Gastroesophageal sphincter (tissue), 4 donors: ENCODE data around the gene PANX2. TPM values are rescaled to one million over a fixed set of nuclear protein-coding genes. Genes with fewer than 3 reads are reported as not detected.
A peak's percentile ranks its signal among the peaks of the same experiment; 100 is the strongest.
"Not testable (repeated sequence)": the region's sequence is repeated elsewhere in the genome, so short reads cannot be mapped to it uniquely, and the experiment has no call there.

Experiments used
- ATAC-seq: fragments of 150-250 bp; one replicate; pipeline ENCODE4 v1.9.1; 2016; ENCODE audit warnings: mild to moderate bottlenecking, moderate library complexity
- H3K27ac ChIP-seq, 4 donors: fragments of 200-600 bp; sonication (generic) in 3 of 4; 1 replicate in 3 of 4; 2 replicates in 1 of 4; pipeline ENCODE4 v1.5.1; 2016 to 2019
- H3K27me3 ChIP-seq: fragments of 200-600 bp; sonication (generic); one replicate; pipeline ENCODE4 v1.5.1; 2019
- H3K36me3 ChIP-seq, 2 donors: fragments of 200-600 bp; sonication (generic); one replicate each; pipeline ENCODE4 v1.5.1; 2019; ENCODE audit warnings: control low read depth in 1 of 2
- H3K4me1 ChIP-seq, 3 donors: fragments of 200-600 bp; sonication (generic); 1 replicate in 2 of 3; 2 replicates in 1 of 3; pipeline ENCODE4 v1.5.1; 2016 to 2019; ENCODE audit warnings: control low read depth in 2 of 3
- H3K4me3 ChIP-seq, 2 donors: fragments of 200-600 bp; sonication (generic); one replicate each; pipeline ENCODE4 v1.5.1; 2019; ENCODE audit warnings: mild to moderate bottlenecking in 1 of 2, moderate library complexity in 1 of 2
- H3K9me3 ChIP-seq, 3 donors: fragments of 200-600 bp; sonication (generic); one replicate each; pipeline ENCODE4 v1.5.1; 2017 to 2019; ENCODE audit warnings: control low read depth in 2 of 3
- EP300 ChIP-seq: sonication (generic); formaldehyde crosslinking; IDR thresholded peaks from one replicate; pipeline ENCODE4 v1.6.1; 2017; ENCODE audit warnings: antibody characterized with exemption, mild to moderate bottlenecking
- POLR2A ChIP-seq, 2 donors: fragments of 450-650 bp; IDR thresholded peaks; one replicate each; pipeline ENCODE4 v1.6.1; 2017; ENCODE audit warnings: antibody characterized with exemption in 2 of 2, mild to moderate bottlenecking in 2 of 2, moderate library complexity in 1 of 2
- POLR2AphosphoS5 ChIP-seq: sonication (generic); formaldehyde crosslinking; IDR thresholded peaks from one replicate; pipeline ENCODE4 v1.6.1; 2017; ENCODE audit warnings: antibody characterized with exemption
- WGBS, 2 donors: methylation state at CpG; one replicate each; pipeline ENCODE4 v1.1.5; 2018; ENCODE audit warnings: low coverage in 1 of 2; 5-methylcytosine and 5-hydroxymethylcytosine counted together
- total RNA-seq, 4 donors: library from RNA; depleted of rRNA; stranded (reverse); fragments of >200 nt; gene quantifications; one replicate each; pipeline ENCODE4 v1.1.0, GENCODE V29; 2016
- TF ChIP-seq, protein P1 (sequence below), 4 experiments: fragments of 200-600 bp in 2 of 4; fragments of 450-650 bp in 2 of 4; sonication (generic) in 1 of 4; IDR thresholded peaks; one replicate each; pipeline ENCODE4 v1.5.1; 2017 to 2019; ENCODE audit warnings: antibody characterized with exemption in 4 of 4, mild to moderate bottlenecking in 2 of 4, moderate library complexity in 2 of 4

Gene PANX2
- total RNA-seq, 4 donors from 2014 or later: 0.13 to 0.46 TPM; not detected in 2

- Histone ChIP-seq H3K9me3 (no peaks in the 10 kb centered on the region), H3K27ac (no peak overlapping the region), H3K36me3 (peaks cover 0 to 48% of the 10 kb centered on the region in 2 donors), H3K27me3 (no peaks in the 10 kb centered on the region), H3K4me1 (peaks cover 0 to 78% (median 14%) of the 10 kb centered on the region in 3 donors), H3K4me3 (no peak overlapping the region)
- 78% methylated on average over 1 of the region's 1 CpG; no CpG with 5 or more reads in 1 of the 2 donors for WGBS, 2 donors
- no peak for ATAC-seq
- TF ChIP-seq, protein P1, sequence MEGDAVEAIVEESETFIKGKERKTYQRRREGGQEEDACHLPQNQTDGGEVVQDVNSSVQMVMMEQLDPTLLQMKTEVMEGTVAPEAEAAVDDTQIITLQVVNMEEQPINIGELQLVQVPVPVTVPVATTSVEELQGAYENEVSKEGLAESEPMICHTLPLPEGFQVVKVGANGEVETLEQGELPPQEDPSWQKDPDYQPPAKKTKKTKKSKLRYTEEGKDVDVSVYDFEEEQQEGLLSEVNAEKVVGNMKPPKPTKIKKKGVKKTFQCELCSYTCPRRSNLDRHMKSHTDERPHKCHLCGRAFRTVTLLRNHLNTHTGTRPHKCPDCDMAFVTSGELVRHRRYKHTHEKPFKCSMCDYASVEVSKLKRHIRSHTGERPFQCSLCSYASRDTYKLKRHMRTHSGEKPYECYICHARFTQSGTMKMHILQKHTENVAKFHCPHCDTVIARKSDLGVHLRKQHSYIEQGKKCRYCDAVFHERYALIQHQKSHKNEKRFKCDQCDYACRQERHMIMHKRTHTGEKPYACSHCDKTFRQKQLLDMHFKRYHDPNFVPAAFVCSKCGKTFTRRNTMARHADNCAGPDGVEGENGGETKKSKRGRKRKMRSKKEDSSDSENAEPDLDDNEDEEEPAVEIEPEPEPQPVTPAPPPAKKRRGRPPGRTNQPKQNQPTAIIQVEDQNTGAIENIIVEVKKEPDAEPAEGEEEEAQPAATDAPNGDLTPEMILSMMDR (IDR thresholded peaks at IDR 0.05): no peak
- TF ChIP-seq POLR2AphosphoS5: no peak
- no peak for TF ChIP-seq POLR2A (IDR thresholded peaks at IDR 0.05)
- no peak for TF ChIP-seq EP300
These were observed 32.8 kb downstream of the PANX2 start for GRCh38 chr22:50203288-50203687.

DNA sequence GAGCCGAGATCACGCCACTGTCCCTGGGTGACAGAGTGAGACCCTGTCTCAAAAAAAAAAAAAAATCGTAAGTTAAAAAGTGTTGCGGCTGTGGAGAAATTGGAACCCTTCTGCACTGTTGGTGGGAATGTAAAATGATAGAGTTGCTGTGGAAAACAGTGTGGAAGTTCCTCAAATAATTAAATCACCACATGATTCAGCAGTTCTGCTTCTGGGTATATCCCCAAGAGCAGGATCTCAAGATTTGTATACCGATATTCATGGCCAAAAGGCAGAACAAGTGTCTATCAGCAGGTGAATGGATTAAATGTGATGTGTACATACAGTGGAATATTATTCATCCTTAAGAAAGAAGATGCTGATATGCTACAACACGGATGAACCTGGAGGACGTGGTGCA, 34.0 kb downstream of the PANX2 start:
- WGBS, 2 donors: 72 to 87% methylated on average over 4 to 7 of the region's 7 CpGs
- H3K27me3 ChIP-seq: no peaks in the 10 kb centered on the region
- H3K4me1 ChIP-seq: peaks cover 0 to 76% (median 13%) of the 10 kb centered on the region in 3 donors
- H3K9me3 ChIP-seq: no peaks in the 10 kb centered on the region
- ATAC-seq: no peak
- TF ChIP-seq POLR2A (IDR thresholded peaks at IDR 0.05) (no peak), EP300 (no peak)
- TF ChIP-seq, protein P1 (IDR thresholded peaks at IDR 0.05): no peak
- no peak overlapping the region for H3K27ac ChIP-seq
- H3K4me3 ChIP-seq: no peak overlapping the region
- peaks cover 0 to 55% of the 10 kb centered on the region in 2 donors for H3K36me3 ChIP-seq

DNA sequence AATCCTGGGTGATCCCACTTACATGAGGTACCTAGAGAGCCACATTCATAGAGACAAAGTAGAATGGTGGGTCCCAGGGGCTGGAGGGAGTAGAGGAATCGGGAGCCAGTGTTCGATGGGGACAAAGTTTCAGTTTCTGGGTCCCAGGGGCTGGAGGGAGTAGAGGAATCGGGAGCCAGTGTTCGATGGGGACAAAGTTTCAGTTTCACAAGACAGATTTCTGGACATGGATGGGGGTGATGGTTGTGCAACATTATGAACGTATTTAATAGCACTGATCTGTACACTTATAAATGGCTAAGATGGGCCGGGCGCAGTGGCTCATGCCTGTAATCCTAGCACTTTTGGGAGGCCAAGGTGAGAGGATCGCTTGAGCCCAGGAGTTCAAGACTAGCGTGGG, 34.5 kb downstream of the PANX2 start:
- Histone ChIP-seq H3K36me3 (peaks cover 0 to 60% of the 10 kb centered on the region in 2 donors), H3K4me1 (peaks cover 0 to 76% (median 9%) of the 10 kb centered on the region in 3 donors)
- not testable (repeated sequence) for H3K27me3 ChIP-seq, H3K4me3 ChIP-seq, H3K9me3 ChIP-seq, ATAC-seq, H3K27ac ChIP-seq
- WGBS, 2 donors: 74 to 88% methylated on average over 7 to 9 of the region's 9 CpGs

- Histone ChIP-seq H3K4me3 (no peak overlapping the region), H3K9me3 (no peaks in the 10 kb centered on the region), H3K36me3 (peaks cover 0 to 69% of the 10 kb centered on the region in 2 donors), H3K27ac (peak overlapping the region in 3 of 4 donors; percentile 23 to 67 (median 43)), H3K27me3 (no peaks in the 10 kb centered on the region), H3K4me1 (peaks cover 0 to 73% (median 8%) of the 10 kb centered on the region in 3 donors)
- TF ChIP-seq POLR2AphosphoS5 (no peak), EP300 (no peak), POLR2A (IDR thresholded peaks at IDR 0.05) (no peak)
- TF ChIP-seq, protein P1 (IDR thresholded peaks at IDR 0.05): no peak
- no peak for ATAC-seq
- 82 to 96% methylated on average over 5 to 13 of the region's 45 CpGs for WGBS, 2 donors
These were observed 35.4 kb downstream of the PANX2 start for GRCh38 chr22:50205781-50206569.

DNA sequence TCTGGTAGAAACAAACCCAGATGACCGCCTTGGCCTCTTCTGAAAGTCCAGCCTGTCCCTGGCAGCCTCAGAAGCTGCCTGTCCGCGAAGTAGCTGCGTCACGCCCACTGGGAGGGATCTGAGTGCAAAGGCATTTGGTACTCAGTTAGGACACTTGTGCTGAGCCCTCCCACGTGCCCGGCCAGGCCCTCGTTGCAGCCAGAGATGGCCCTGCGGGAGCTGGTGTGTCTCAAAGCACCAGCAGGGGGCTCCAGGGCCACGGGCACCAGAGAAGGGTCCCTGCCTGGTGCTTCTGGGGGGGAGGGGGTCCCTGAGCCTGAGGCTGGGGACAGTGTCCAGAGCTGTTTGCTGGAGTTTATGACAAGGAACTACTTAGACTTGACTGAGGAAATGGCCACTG, 36.1 kb downstream of the PANX2 start:
- Histone ChIP-seq H3K27ac (no peak overlapping the region), H3K36me3 (peaks cover 0 to 76% of the 10 kb centered on the region in 2 donors), H3K4me1 (peaks cover 0 to 70% (median 8%) of the 10 kb centered on the region in 3 donors), H3K27me3 (no peaks in the 10 kb centered on the region), H3K9me3 (no peaks in the 10 kb centered on the region), H3K4me3 (no peak overlapping the region)
- WGBS, 2 donors: no CpG with 5 or more reads among the region's 10 CpGs
- TF ChIP-seq, protein P1 (IDR thresholded peaks at IDR 0.05): peak in 3 of 4 experiments; percentile 17 to 48 (median 36)
- no peak for TF ChIP-seq POLR2A (IDR thresholded peaks at IDR 0.05)
- peak; percentile 57 for ATAC-seq
